HCT116 (cell line): ENCODE measurements around the gene GRM1. TPM values are rescaled to one million over a fixed set of nuclear protein-coding genes. Genes with fewer than 3 reads are reported as not detected.

Source experiments
- ATAC-seq: fragments of 200-7000 bp; cut with Tn5 transposase; 2 replicates; pipeline ENCODE4 v1.9.1; 2020; ENCODE audit warnings: mild to moderate bottlenecking, moderate library complexity
- BruUV-seq: library from RNA; stranded (reverse); fragments of 400-500 nt; replicated peaks from 2 replicates; lab custom pipeline; 2021; lab: Mats Ljungman, UMichigan
- CTCF ChIA-PET: fragments of 300-600 bp; sonication (Branson Sonifier 250); formaldehyde crosslinking; loops from one replicate; lab custom pipeline; 2021; ENCODE audit warnings: antibody characterized with exemption; lab: Charles Lee
- POLR2A ChIA-PET: fragments of 300-600, 350-600 bp; sonication (Branson Sonifier 250); formaldehyde crosslinking; loops from one replicate; lab custom pipeline; 2021; ENCODE audit warnings: antibody characterized with exemption; lab: Charles Lee
- RAD21 ChIA-PET, 2 experiments: fragments of 300-600 bp; sonication (Branson Sonifier 250); formaldehyde crosslinking; loops; one replicate each; lab custom pipeline; 2023; ENCODE audit warnings: low total read pairs in 2 of 2; ENCODE audit not compliant: uncharacterized antibody in 2 of 2, unreplicated experiment in 2 of 2, low non-redundant PET in 1 of 2; lab: Charles Lee
- DNase-seq: peaks from one replicate; pipeline ENCODE4 v3.0.0-alpha.2; 2010; ENCODE audit warnings: low read depth, low spot score
- H2AFZ ChIP-seq: fragments of 200-600 bp; shearing (Covaris generic), sonication (generic); 2 replicates; pipeline ENCODE4 v1.6.1; 2017; ENCODE audit warnings: low read depth, mixed run types, mixed read lengths, antibody characterized with exemption, low read length; ENCODE audit not compliant: poor library complexity, severe bottlenecking
- H3K27ac ChIP-seq: 2 replicates; pipeline ENCODE4 v1.5.1; 2012; ENCODE audit warnings: low read depth, low read length
- H3K27me3 ChIP-seq: fragments of 200-600 bp; sonication (generic); 2 replicates; pipeline ENCODE4 v1.6.1; 2016; ENCODE audit warnings: mixed run types, low read length, mixed read lengths; ENCODE audit not compliant: insufficient read depth
- H3K36me3 ChIP-seq, 2 experiments: fragments of 200-500 bp in 1 of 2; fragments of 200-600 bp in 1 of 2; sonication (Bioruptor generic) in 1 of 2; sonication (generic) in 1 of 2; 2 replicates each; pipeline versions ENCODE4 v1.5.1 to v1.6.1; 2014 to 2016; ENCODE audit warnings: low read length in 2 of 2, inconsistent platforms in 1 of 2, mixed read lengths in 1 of 2, mixed run types in 1 of 2; ENCODE audit not compliant: insufficient read depth in 2 of 2, control insufficient read depth in 1 of 2
- H3K4me1 ChIP-seq, 2 experiments: fragments of 200-600 bp in 1 of 2; sonication (generic) in 1 of 2; 2 replicates each; pipeline versions ENCODE4 v1.5.1 to v1.6.1; 2012 to 2017; ENCODE audit warnings: low read length in 2 of 2, inconsistent platforms in 1 of 2, mild to moderate bottlenecking in 1 of 2, mixed read lengths in 1 of 2, mixed run types in 1 of 2, moderate library complexity in 1 of 2; ENCODE audit not compliant: insufficient read depth in 2 of 2, control insufficient read depth in 1 of 2
- H3K4me2 ChIP-seq: fragments of 200-600 bp; sonication (generic); 2 replicates; pipeline ENCODE4 v1.6.1; 2017; ENCODE audit warnings: mixed run types, low read length, mixed read lengths
- H3K4me3 ChIP-seq, 2 experiments: fragments of 200-600 bp in 1 of 2; sonication (generic) in 1 of 2; replicated peaks in 1 of 2; 2 replicates each; pipeline ENCODE4 v1.5.1; 2011 to 2016; ENCODE audit warnings: low read length in 2 of 2, control low read depth in 1 of 2, low read depth in 1 of 2, mild to moderate bottlenecking in 1 of 2, mixed read lengths in 1 of 2, mixed run types in 1 of 2
- H3K79me2 ChIP-seq: fragments of 200-600 bp; sonication (generic); 2 replicates; pipeline ENCODE4 v1.6.1; 2017; ENCODE audit warnings: mild to moderate bottlenecking, mixed run types, low read length, moderate library complexity, mixed read lengths; ENCODE audit not compliant: insufficient read depth
- H3K9ac ChIP-seq: fragments of 200-600 bp; sonication (generic); 2 replicates; pipeline ENCODE4 v1.6.1; 2016; ENCODE audit warnings: low read length, mixed read lengths
- H3K9me2 ChIP-seq: fragments of 200-600 bp; sonication (generic), shearing (Covaris generic); 2 replicates; pipeline ENCODE4 v1.6.1; 2017; ENCODE audit warnings: mixed run types, mild to moderate bottlenecking, moderate library complexity; ENCODE audit not compliant: insufficient read depth
- H3K9me3 ChIP-seq, 2 experiments: fragments of 200-500 bp in 1 of 2; fragments of 200-600 bp in 1 of 2; sonication (Bioruptor generic) in 1 of 2; sonication (generic) in 1 of 2; 2 replicates each; pipeline ENCODE4 v1.6.1; 2014 to 2017; ENCODE audit warnings: low read length in 2 of 2, mixed read lengths in 2 of 2, inconsistent platforms in 1 of 2, low read depth in 1 of 2, mild to moderate bottlenecking in 1 of 2, mixed run types in 1 of 2, moderate library complexity in 1 of 2; ENCODE audit not compliant: control insufficient read depth in 1 of 2, insufficient read depth in 1 of 2
- H4K20me1 ChIP-seq: fragments of 200-600 bp; sonication (generic), shearing (Covaris generic); 2 replicates; pipeline ENCODE4 v1.6.1; 2017; ENCODE audit warnings: mixed run types, mild to moderate bottlenecking, moderate library complexity; ENCODE audit not compliant: insufficient read depth
- CEBPB ChIP-seq: IDR thresholded peaks from 2 replicates; pipeline ENCODE4 v1.6.1; 2012; ENCODE audit warnings: low read depth
- EZH2 ChIP-seq: fragments of 200-600 bp; sonication (generic); IDR thresholded peaks from 2 replicates; pipeline ENCODE4 v1.6.1; 2017; ENCODE audit warnings: antibody characterized with exemption, mixed run types
- POLR2A ChIP-seq: IDR thresholded peaks from 2 replicates; pipeline ENCODE4 v1.7.0; 2011; ENCODE audit warnings: borderline replicate concordance; ENCODE audit not compliant: insufficient read depth, insufficient read length; ENCODE audit errors: extremely low read depth
- RAD21 ChIP-seq: IDR thresholded peaks from 2 replicates; pipeline ENCODE4 v1.6.1; 2012; ENCODE audit warnings: low read depth, mild to moderate bottlenecking
- SIN3A ChIP-seq: IDR thresholded peaks from 2 replicates; pipeline ENCODE4 v1.6.1; 2012; ENCODE audit warnings: low read depth
- SP1 ChIP-seq: IDR thresholded peaks from 2 replicates; pipeline ENCODE4 v1.6.1; 2012; ENCODE audit warnings: low read depth
- TCF7L2 ChIP-seq: IDR thresholded peaks from 2 replicates; pipeline ENCODE4 v1.7.0; 2011; ENCODE audit warnings: borderline replicate concordance, inconsistent platforms; ENCODE audit not compliant: insufficient read depth, insufficient read length; ENCODE audit errors: extremely low read depth
- ZBTB33 ChIP-seq: IDR thresholded peaks from 2 replicates; pipeline ENCODE4 v1.6.1; 2011; ENCODE audit warnings: mild to moderate bottlenecking, low read length, moderate library complexity; ENCODE audit not compliant: insufficient replicate concordance; ENCODE audit errors: extremely low read depth
- ZFX ChIP-seq: fragments of 450-650 bp; IDR thresholded peaks from 2 replicates; pipeline ENCODE4 v1.6.1; 2017
- ZNF274 ChIP-seq: fragments of 200-500 bp; sonication (Bioruptor generic); IDR thresholded peaks from 2 replicates; pipeline ENCODE4 v1.6.1; 2014; ENCODE audit warnings: mild to moderate bottlenecking, low read depth, low read length, inconsistent platforms
- intact Hi-C: fragments of 100-400 bp; cut with micrococcal nuclease; formaldehyde crosslinking; loops from 2 replicates; pipeline ENCODE4 v1.10.0; 2022
- total RNA-seq: library from RNA; stranded (reverse); gene quantifications from one replicate; pipeline ENCODE4 v1.2.1, GENCODE V29; 2021; ENCODE audit not compliant: unreplicated experiment

The GRM1 gene
- total RNA-seq, 1 experiment from 2014 or later: not detected

DNA sequence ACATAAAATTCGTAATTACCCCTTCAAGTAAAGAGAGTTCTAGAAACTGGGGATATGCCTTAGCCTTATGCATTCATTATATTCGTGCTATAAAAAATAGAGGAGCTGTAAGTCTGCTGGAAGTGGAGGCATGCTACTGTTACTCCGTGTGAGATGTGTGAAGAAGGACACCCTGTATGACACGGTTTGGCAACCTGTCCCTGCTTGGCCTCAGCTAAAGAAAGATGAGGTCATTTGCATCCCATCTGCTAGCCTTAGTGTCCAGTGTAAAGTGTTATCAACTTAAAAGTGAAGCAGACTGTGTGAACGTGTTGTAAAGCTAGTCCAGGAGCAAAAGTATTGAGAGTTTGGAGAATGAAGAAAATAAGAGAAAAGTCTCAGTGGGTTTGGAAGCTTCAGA, 379.7 kb downstream of the GRM1 start:
- no peaks in the 10 kb centered on the region for H3K79me2 ChIP-seq
- H3K4me2 ChIP-seq: no peak overlapping the region
- BruUV-seq: no TSS peak
- no peak overlapping the region for H3K9ac ChIP-seq
- H3K9me3 ChIP-seq: no peaks in the 10 kb centered on the region
- CTCF ChIA-PET: no interaction called here
- no peaks in the 10 kb centered on the region for H3K4me1 ChIP-seq
- TF ChIP-seq ZNF274 (no peak), SIN3A (no peak), SP1 (no peak), EZH2 (no peak), ZBTB33 (no peak), RAD21 (no peak), CEBPB (no peak), TCF7L2 (no peak), ZFX (no peak), POLR2A (no peak)
- POLR2A ChIA-PET: no interaction called here
- no peak overlapping the region for H3K4me3 ChIP-seq
- no peak overlapping the region for H3K27ac ChIP-seq
- RAD21 ChIA-PET: no interaction called here
- H3K27me3 ChIP-seq: no peaks in the 10 kb centered on the region; the same call in 1 of the 2 replicates
- intact Hi-C loops: no loop called here
- no peaks in the 10 kb centered on the region for H3K9me2 ChIP-seq
- ATAC-seq: no peak
- H2AFZ ChIP-seq: no peak overlapping the region
- DNase-seq: no peak
- H4K20me1 ChIP-seq: no peaks in the 10 kb centered on the region
- H3K36me3 ChIP-seq: no peaks in the 10 kb centered on the region
